Effector CD8-positive, alpha-beta T cell (primary cell): ENCODE data around the gene TUFT1.
"Not testable (repeated sequence)": the region's sequence is repeated elsewhere in the genome, so short reads cannot be mapped to it uniquely, and the experiment has no call there.

Experiments used
- DNase-seq: peaks from one replicate; lab custom pipeline; 2025; lab: John Stamatoyannopoulos, UW

Gene TUFT1

GRCh38 chr1:151618470-151618869 is 78.4 kb downstream of the TUFT1 start:
- DNase-seq, result no peak

- DNase-seq, result not testable (repeated sequence)
These were observed 78.9 kb downstream of the TUFT1 start for GRCh38 chr1:151618996-151619395.

- no peak for DNase-seq
These were observed 79.5 kb downstream of the TUFT1 start for GRCh38 chr1:151619489-151620093.

- DNase-seq, result no peak
These were observed 80.2 kb downstream of the TUFT1 start for GRCh38 chr1:151620286-151620685.

GRCh38 chr1:151621351-151621750 is 81.2 kb downstream of the TUFT1 start:
- no peak for DNase-seq

GRCh38 chr1:151624783-151625182 is 84.7 kb downstream of the TUFT1 start:
- DNase-seq, result no peak

GRCh38 chr1:151626740-151627334 is 86.7 kb downstream of the TUFT1 start:
- DNase-seq, result no peak

GRCh38 chr1:151629278-151629677 is 89.2 kb downstream of the TUFT1 start:
- no peak for DNase-seq
